ENCODE results near the gene IL17RC.

DNA sequence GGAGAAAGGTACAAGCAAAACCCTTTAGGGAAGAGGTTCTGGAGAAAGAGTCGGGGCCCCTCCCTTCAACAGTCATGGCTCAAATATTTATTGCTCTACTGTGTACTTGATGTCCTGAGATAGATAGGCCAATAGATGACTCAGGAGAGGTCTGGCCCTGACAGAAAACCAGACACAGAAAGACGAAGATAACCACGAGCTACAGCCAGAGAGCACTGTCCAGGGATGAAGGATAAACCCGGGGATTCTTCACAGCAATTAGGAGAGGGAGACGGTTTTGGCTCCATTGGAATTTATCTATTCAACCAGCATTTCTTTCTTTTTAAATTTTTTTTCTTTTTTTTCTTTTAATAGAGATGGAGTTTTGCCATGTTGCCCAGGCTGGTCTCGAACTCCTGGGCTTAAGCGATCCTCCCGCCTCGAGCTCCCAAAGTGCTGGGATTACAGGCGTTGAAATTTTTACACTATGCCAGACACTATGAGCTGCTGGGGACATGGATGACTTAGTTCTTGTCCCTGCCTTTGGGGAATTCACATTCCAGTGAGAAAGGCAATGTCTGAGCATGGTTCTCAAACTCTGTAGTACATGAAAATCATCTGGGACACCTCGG lies 32.2 kb upstream of the IL17RC start:
- TF ChIP-seq, protein P1, sequence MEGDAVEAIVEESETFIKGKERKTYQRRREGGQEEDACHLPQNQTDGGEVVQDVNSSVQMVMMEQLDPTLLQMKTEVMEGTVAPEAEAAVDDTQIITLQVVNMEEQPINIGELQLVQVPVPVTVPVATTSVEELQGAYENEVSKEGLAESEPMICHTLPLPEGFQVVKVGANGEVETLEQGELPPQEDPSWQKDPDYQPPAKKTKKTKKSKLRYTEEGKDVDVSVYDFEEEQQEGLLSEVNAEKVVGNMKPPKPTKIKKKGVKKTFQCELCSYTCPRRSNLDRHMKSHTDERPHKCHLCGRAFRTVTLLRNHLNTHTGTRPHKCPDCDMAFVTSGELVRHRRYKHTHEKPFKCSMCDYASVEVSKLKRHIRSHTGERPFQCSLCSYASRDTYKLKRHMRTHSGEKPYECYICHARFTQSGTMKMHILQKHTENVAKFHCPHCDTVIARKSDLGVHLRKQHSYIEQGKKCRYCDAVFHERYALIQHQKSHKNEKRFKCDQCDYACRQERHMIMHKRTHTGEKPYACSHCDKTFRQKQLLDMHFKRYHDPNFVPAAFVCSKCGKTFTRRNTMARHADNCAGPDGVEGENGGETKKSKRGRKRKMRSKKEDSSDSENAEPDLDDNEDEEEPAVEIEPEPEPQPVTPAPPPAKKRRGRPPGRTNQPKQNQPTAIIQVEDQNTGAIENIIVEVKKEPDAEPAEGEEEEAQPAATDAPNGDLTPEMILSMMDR (conservative IDR thresholded peaks at IDR 0.05 in 1 of 2, IDR thresholded peaks at IDR 0.05 in 1 of 2; ENCODE audit: low read depth in 1 of 2, low read length in 2 of 2), result no peak
- TF ChIP-seq EZH2 (IDR thresholded peaks at IDR 0.05; ENCODE audit: low read length, missing control alignments), result no peak
